Sigmoid colon (tissue), 3 donors: ENCODE measurements around the gene TECPR2.

Source experiments
- CTCF ChIP-seq, 4 experiments: fragments of 450-650 bp in 3 of 4; fragments of 200-600 bp in 1 of 4; IDR thresholded peaks; one replicate each; pipeline ENCODE4 v1.5.1; 2016 to 2019; ENCODE audit warnings: antibody characterized with exemption in 4 of 4, mild to moderate bottlenecking in 3 of 4, moderate library complexity in 2 of 4
- POLR2A ChIP-seq, 2 donors: fragments of 450-650 bp; IDR thresholded peaks; one replicate each; pipeline ENCODE4 v1.6.1; 2016; ENCODE audit warnings: antibody characterized with exemption in 2 of 2, mild to moderate bottlenecking in 2 of 2, moderate library complexity in 2 of 2

- TF ChIP-seq POLR2A (IDR thresholded peaks at IDR 0.05), result no peak
- no peak for TF ChIP-seq CTCF (IDR thresholded peaks at IDR 0.05)
Measured at GRCh38 chr14:102484316-102484715, 121.6 kb downstream of the TECPR2 start.
